A549 (cell line): Measurements from ENCODE around the gene PLAC8.
"Not testable (repeated sequence)": the region's sequence is repeated elsewhere in the genome, so short reads cannot be mapped to it uniquely, and the experiment has no call there.

Experiments
- BHLHE40 ChIP-seq: IDR thresholded peaks from 2 replicates; pipeline ENCODE4 v1.6.1; 2012; ENCODE audit warnings: low read depth, low read length, inconsistent platforms
- CEBPB ChIP-seq, 2 experiments: fragments of >200 bp in 1 of 2; sonication (Bioruptor Twin) in 1 of 2; formaldehyde crosslinking in 1 of 2; IDR thresholded peaks; 2 replicates each; pipeline ENCODE4 v1.6.1; 2012 to 2016
- CHD4 ChIP-seq: fragments of 200-600 bp; sonication (generic); IDR thresholded peaks from 2 replicates; pipeline ENCODE4 v1.6.1; 2016; ENCODE audit warnings: antibody characterized with exemption, mild to moderate bottlenecking, borderline replicate concordance
- EP300 ChIP-seq, 2 experiments: fragments of >200 bp; sonication (Bioruptor Twin); formaldehyde crosslinking; IDR thresholded peaks; 2 replicates in 1 of 2; 3 replicates in 1 of 2; pipeline ENCODE4 v1.6.1; 2016 to 2017
- ESRRA ChIP-seq: fragments of 150-350 bp; IDR thresholded peaks from 2 replicates; pipeline ENCODE4 v1.6.1; 2014; ENCODE audit warnings: mild to moderate bottlenecking, low read length, borderline replicate concordance
- HOXB13 ChIP-seq: fragments of 250-450 bp; sonication (Bioruptor Pico); IDR thresholded peaks from 2 replicates; pipeline ENCODE4 v1.5.0; 2020; ENCODE audit warnings: low read depth, mild to moderate bottlenecking, moderate library complexity
- PHF8 ChIP-seq: fragments of 200-600 bp; sonication (generic); IDR thresholded peaks from 2 replicates; pipeline ENCODE4 v1.6.1; 2016; ENCODE audit warnings: low read depth, mild to moderate bottlenecking, antibody characterized with exemption, moderate library complexity, borderline replicate concordance
- POLR2A ChIP-seq: IDR thresholded peaks from 2 replicates; pipeline ENCODE4 v1.6.1; 2012; ENCODE audit warnings: mild to moderate bottlenecking, low read length
- RAD21 ChIP-seq, 2 experiments: fragments of >200 bp in 1 of 2; sonication (Bioruptor Twin) in 1 of 2; formaldehyde crosslinking in 1 of 2; IDR thresholded peaks in 1 of 2; conservative IDR thresholded peaks in 1 of 2; 2 replicates in 1 of 2; 3 replicates in 1 of 2; pipeline ENCODE4 v1.6.1; 2012 to 2018; ENCODE audit warnings: inconsistent platforms in 1 of 2
- SMC3 ChIP-seq: fragments of >200 bp; sonication (Bioruptor Twin); formaldehyde crosslinking; IDR thresholded peaks from 3 replicates; pipeline ENCODE4 v1.6.1; 2018; ENCODE audit warnings: inconsistent platforms
- TF ChIP-seq, protein P1 (sequence below): fragments of >200 bp; sonication (Bioruptor Twin); formaldehyde crosslinking; IDR thresholded peaks from 3 replicates; pipeline ENCODE4 v1.5.1; 2016
- TF ChIP-seq, protein P2 (sequence below): IDR thresholded peaks from 2 replicates; pipeline ENCODE4 v1.6.1; 2012; ENCODE audit warnings: low read depth, borderline replicate concordance

DNA sequence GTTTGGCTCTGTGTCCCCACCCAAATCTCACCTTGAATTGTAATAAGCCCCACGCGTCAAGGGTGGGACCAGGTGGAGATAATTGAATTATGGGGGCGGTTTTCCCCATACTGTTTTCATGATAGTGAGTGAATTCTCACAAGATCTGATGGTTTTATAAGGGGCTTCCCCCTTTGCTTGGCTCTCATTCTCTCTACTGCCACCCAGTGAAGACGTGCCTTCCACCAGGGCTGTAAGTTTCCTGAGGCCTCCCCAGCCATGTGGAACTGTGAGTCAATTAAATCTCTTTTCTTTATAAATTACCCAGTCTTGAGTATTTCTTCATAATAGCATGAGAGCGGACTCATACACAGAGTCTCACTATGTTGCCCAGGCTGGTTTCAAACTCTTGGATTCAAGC is 31.2 kb upstream of the PLAC8 start:
- not testable (repeated sequence) for TF ChIP-seq POLR2A; ESRRA; CEBPB (IDR thresholded peaks at IDR 0.05); PHF8; CHD4; RAD21 (conservative IDR thresholded peaks at IDR 0.05 in 1 of 2, IDR thresholded peaks at IDR 0.05 in 1 of 2); SMC3; EP300 (IDR thresholded peaks at IDR 0.05); BHLHE40; HOXB13 (CRISPR knock-in tag)
- TF ChIP-seq, protein P1, sequence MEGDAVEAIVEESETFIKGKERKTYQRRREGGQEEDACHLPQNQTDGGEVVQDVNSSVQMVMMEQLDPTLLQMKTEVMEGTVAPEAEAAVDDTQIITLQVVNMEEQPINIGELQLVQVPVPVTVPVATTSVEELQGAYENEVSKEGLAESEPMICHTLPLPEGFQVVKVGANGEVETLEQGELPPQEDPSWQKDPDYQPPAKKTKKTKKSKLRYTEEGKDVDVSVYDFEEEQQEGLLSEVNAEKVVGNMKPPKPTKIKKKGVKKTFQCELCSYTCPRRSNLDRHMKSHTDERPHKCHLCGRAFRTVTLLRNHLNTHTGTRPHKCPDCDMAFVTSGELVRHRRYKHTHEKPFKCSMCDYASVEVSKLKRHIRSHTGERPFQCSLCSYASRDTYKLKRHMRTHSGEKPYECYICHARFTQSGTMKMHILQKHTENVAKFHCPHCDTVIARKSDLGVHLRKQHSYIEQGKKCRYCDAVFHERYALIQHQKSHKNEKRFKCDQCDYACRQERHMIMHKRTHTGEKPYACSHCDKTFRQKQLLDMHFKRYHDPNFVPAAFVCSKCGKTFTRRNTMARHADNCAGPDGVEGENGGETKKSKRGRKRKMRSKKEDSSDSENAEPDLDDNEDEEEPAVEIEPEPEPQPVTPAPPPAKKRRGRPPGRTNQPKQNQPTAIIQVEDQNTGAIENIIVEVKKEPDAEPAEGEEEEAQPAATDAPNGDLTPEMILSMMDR: not testable (repeated sequence)
- TF ChIP-seq, protein P2, sequence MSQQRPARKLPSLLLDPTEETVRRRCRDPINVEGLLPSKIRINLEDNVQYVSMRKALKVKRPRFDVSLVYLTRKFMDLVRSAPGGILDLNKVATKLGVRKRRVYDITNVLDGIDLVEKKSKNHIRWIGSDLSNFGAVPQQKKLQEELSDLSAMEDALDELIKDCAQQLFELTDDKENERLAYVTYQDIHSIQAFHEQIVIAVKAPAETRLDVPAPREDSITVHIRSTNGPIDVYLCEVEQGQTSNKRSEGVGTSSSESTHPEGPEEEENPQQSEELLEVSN: not testable (repeated sequence)
